ENCODE data around the gene LAMB1. TPM values are rescaled to one million over a fixed set of nuclear protein-coding genes. Genes with fewer than 3 reads are reported as not detected.

Gene LAMB1
- total RNA-seq, 2 donors from 2014 or later: 91.6 to 96.7 TPM

GRCh38 chr7:107920048-107920772 is 82.8 kb downstream of the LAMB1 start:
- Histone ChIP-seq H3K9ac (ENCODE audit: low read depth in 2 of 2, low read length in 2 of 2) (no peak overlapping the region), H3K4me3 (no peak overlapping the region), H3K27ac (no peak overlapping the region), H3K9me3 (no peaks in the 10 kb centered on the region), H3K27me3 (no peaks in the 10 kb centered on the region), H3K36me3 (peaks cover 10% of the 10 kb centered on the region), H3K4me1 (peaks cover 6% of the 10 kb centered on the region)
- no peak for TF ChIP-seq CTCF (IDR thresholded peaks at IDR 0.05)
- DNase-seq: no peak
- intact Hi-C loops (cut with DNase I): no loop called here

GRCh38 chr7:107918948-107919347 is 84.0 kb downstream of the LAMB1 start:
- no peak for TF ChIP-seq CTCF (IDR thresholded peaks at IDR 0.05)
- Histone ChIP-seq H3K9ac (ENCODE audit: low read depth in 2 of 2, low read length in 2 of 2) (no peak overlapping the region), H3K9me3 (no peaks in the 10 kb centered on the region), H3K27ac (no peak overlapping the region), H3K4me1 (peaks cover 6% of the 10 kb centered on the region), H3K4me3 (no peak overlapping the region), H3K27me3 (no peaks in the 10 kb centered on the region), H3K36me3 (peaks cover 5% of the 10 kb centered on the region)
- intact Hi-C loops (cut with DNase I): no loop called here
- DNase-seq: no peak

DNA sequence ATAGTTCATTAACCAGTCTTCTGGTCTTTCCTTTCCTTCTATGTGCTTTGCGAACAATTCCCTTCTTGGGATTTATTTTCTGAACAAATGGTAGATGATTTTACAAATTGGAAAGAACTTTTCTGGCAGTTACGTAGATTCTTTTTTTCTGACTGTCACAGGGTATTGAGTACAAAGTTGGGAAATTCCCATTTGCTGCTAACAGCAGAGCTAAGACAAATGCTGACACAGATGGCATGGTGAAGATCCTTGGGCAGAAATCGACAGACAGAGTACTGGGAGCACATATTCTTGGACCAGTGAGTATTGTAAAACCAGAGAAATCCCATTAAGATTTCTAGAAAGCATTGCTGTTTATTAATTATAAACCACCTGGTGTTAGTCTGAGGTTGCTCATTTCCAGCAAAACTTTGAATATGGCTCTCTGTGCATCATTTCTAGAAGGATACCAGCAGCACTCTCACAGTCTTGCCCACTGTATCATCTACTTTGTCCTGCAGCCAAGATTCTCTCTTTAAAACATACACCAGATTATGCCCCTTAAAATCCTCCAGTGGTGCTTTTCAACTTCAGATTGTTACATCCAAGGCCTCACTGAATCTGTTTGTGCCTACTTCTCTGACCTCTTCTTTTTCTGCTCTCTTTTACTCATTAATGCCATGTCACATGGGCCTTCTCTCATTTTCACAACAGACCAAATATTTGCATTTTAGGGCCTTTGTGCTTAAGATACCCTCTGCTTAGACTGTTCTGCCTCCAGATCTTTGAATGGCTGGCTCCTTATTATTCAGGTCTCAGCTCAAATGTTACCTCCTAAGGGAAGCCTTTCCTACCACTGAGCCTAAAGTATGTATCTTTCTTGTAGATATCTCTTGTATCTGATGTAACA is 85.0 kb downstream of the LAMB1 start:
- H3K4me1 ChIP-seq: peaks cover 6% of the 10 kb centered on the region
- TF ChIP-seq CTCF (IDR thresholded peaks at IDR 0.05): no peak
- no peaks in the 10 kb centered on the region for H3K27me3 ChIP-seq
- DNase-seq: no peak
- H3K36me3 ChIP-seq: peaks cover 5% of the 10 kb centered on the region
- no peaks in the 10 kb centered on the region for H3K9me3 ChIP-seq
- H3K9ac ChIP-seq (ENCODE audit: low read depth in 2 of 2, low read length in 2 of 2): no peak overlapping the region
- H3K4me3 ChIP-seq: no peak overlapping the region
- H3K27ac ChIP-seq: no peak overlapping the region
- intact Hi-C loops (cut with DNase I): no loop called here

DNA sequence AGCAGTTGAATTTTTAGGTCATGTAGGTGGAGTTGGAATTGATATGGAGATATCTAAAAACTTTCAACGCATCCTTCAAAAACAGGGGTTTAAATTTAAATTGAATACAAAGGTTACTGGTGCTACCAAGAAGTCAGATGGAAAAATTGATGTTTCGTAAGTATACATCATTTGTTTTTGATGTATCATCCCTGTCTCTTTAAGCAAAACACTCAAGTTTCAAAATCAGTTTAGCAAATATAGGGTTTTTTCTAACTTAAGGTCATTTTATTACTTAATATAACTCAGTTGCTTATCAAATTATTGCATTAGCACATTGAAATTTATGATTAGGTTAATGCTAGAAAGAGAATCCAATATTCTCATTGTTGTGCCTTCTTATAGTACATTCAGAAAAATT is 87.4 kb downstream of the LAMB1 start:
- H3K4me1 ChIP-seq: peaks cover 4% of the 10 kb centered on the region
- no peaks in the 10 kb centered on the region for H3K9me3 ChIP-seq
- no peak overlapping the region for H3K27ac ChIP-seq
- intact Hi-C loops (cut with DNase I): no loop called here
- no peak for TF ChIP-seq CTCF (IDR thresholded peaks at IDR 0.05)
- no peak overlapping the region for H3K4me3 ChIP-seq
- no peak overlapping the region for H3K9ac ChIP-seq (ENCODE audit: low read depth in 2 of 2, low read length in 2 of 2)
- no peaks in the 10 kb centered on the region for H3K27me3 ChIP-seq
- DNase-seq: no peak
- H3K36me3 ChIP-seq: peaks cover 5% of the 10 kb centered on the region

DNA sequence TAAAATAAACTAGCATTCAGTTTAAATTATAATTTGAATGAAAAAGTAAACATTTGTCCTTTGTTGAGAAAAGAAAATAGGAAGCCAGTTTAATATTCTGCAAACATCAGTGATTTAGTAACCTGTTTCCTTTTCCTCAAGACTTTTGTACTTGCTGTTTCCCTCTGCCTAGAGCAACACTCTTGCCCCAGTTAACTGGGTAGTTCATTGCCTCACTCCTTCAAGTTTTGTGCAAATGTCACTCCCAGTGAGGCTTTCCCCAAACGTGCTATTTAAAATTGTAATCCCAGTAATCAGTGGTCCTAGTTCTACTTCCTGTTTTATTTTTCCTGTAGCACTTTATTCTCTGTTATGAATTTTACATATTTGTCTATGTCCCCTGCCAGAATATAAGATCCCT is 88.1 kb downstream of the LAMB1 start:
- no peak overlapping the region for H3K27ac ChIP-seq
- no peak overlapping the region for H3K9ac ChIP-seq (ENCODE audit: low read depth in 2 of 2, low read length in 2 of 2)
- no peaks in the 10 kb centered on the region for H3K27me3 ChIP-seq
- H3K4me3 ChIP-seq: no peak overlapping the region
- intact Hi-C loops (cut with DNase I): no loop called here
- no peak for TF ChIP-seq CTCF (IDR thresholded peaks at IDR 0.05)
- no peaks in the 10 kb centered on the region for H3K9me3 ChIP-seq
- H3K4me1 ChIP-seq: no peaks in the 10 kb centered on the region
- peaks cover 5% of the 10 kb centered on the region for H3K36me3 ChIP-seq
- DNase-seq: no peak
